GM18909 (cell line): ENCODE measurements around the gene CHPT1.
"Not testable (repeated sequence)": the region's sequence is repeated elsewhere in the genome, so short reads cannot be mapped to it uniquely, and the experiment has no call there.

Experiments used
- ATAC-seq: cut with Tn5 transposase; IDR thresholded peaks from one replicate; pipeline ENCODE4 v1.9.1; 2021; ENCODE audit warnings: mild to moderate bottlenecking; ENCODE audit not compliant: unreplicated experiment, poor library complexity

CHPT1 gene

DNA sequence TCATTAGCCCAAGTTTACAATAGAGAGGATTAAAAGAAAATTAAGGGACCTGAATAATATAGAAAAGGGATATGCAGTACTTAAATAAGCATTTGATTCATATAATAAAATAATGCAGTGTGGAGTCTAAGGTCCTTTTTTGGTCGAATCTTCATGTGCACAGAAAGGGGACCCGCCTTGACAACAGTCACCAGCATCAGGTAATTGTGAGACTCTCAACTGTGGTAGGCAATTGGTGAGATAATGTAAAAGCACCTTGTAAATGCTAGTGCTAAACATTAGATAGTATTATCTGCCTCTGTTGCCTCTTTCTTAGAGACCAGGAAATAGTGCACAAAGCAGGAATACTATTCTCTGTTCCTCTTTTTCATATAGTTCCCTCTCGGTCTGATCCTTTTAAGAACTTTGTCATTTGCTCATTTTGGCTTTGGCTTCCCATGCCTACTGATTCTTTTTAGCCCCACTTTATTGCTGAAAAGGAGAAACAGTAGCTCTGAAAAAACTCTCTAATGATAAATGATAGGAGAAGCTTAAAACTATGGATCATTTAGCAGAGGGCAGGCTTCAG is 17.5 kb downstream of the CHPT1 start:
- no peak for ATAC-seq

DNA sequence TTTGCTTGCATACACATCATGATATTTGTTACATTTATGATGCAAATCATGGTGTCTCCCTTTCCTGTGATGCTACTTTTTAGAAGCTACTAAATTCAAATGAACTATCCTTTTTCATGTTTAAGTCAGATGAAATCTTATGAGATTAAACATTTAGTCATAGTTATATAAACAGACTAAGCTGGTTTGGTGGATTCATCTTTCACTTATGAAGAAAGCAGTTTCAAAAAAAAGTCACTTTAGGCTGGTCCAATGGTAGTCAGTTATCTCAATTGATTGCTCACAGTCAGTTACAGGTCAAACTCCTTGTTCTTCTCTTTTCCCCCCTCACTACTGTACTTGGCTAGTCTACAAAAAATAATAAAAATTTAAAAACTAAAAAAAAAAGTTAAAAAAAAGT is 22.1 kb downstream of the CHPT1 start:
- no peak for ATAC-seq

DNA sequence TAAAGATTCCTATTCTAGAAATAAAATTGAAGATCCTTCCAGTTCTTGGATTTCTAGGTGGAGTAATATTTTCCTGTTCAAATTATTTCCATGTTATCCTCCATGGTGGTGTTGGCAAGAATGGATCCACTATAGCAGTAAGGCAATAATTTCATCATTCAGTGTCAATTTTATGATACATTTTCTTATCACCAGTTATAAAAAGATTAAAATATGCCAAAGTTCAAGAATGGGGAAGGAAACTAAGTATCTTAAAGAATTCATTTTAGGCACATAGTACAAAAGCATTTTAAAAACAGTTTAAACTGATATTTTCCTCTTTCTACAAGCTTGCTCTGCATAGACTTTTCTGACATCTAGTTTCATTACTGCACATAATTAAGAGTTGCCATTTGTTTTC is 22.7 kb downstream of the CHPT1 start:
- no peak for ATAC-seq

DNA sequence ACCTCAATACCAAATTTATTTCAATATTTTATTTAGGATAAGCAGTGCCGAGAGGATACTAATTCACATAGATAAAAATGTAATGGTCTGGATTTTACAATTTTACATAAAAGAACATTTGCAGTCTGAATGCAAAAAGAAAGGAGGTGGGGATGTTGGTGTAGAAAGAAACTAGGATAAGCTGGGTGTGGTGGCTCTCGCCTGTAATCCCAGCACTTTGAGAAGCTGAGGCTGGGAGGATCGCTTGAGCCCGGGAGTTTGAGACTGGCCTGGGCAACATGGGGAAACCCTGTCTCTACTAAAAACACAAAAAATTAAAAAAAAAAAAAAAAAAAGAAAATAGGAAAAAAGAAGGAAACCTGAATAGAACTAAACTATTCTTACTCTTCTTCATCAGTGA is 25.0 kb downstream of the CHPT1 start:
- ATAC-seq = no peak

DNA sequence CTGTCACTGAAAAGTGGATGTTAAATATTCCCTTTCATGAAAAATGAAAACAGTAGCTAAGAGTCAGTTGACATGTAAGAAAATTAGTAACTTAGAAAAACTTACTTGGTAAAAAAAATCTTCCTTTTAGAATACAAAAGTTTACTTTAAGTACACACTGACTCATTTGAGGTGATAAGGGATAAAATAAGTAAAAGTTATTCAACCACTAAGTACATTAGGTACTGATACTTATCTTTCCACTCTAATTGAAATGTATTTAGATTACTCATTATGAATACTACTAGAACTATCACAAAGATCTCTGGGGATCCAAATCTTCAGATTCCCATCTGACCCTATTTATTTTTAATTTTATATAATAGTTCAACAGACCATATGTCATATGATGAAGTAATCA is 29.7 kb downstream of the CHPT1 start:
- no peak for ATAC-seq

DNA sequence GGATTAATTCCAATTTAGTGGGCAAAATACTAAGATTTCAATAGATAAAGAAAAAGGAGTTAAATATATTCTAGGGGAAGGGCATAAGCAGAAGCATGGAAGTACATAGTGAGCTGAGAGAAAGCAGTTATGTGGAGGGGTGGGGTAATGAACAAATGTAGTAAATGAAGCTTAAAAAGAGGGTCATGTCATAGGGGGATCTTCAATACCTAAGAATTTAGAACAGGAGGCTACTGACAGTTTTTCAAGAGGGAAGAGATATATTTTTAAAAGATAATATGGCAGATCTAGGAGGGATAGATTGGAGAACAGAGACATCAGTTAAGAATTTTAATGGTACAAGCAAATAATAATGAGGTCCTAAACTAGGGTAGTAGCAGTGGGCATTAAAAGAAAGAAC is 32.4 kb downstream of the CHPT1 start:
- no peak for ATAC-seq

DNA sequence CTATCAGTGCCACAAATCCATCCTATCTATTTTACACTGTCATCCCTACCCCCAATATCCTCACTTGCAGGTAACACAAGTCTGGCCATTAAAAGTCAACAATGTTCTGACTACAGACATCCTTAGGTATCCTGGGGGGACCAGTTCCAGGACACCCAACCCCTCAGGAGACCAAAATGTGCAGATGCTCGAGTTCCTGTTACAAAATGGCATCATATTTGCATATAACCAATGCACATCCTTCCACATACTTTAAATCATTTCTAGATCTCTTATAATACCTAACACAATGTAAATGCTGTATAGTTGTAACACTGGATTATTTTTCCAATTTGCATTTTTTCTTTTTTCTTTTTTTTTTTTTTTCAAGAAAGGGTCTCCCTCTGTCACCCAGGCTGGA is 34.9 kb downstream of the CHPT1 start:
- no peak for ATAC-seq

DNA sequence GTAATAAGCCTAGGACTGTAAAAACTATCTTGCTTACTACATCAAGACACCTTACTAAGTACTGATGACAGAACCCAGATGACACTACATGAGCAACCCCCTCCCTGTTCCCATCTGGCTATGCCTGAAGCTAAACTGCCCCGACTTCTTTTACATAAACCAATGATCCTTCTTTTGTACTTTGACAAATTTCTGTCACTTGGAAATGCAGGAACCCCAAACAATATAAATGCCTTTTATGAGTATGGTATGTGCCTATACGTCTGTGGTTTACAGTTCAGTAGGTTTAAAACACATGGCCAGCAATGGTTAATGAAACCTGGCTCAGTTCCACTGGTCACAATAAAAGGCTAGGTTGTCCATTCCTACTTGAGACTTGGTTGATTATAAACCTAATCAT is 35.7 kb downstream of the CHPT1 start:
- peak; percentile 53 for ATAC-seq

DNA sequence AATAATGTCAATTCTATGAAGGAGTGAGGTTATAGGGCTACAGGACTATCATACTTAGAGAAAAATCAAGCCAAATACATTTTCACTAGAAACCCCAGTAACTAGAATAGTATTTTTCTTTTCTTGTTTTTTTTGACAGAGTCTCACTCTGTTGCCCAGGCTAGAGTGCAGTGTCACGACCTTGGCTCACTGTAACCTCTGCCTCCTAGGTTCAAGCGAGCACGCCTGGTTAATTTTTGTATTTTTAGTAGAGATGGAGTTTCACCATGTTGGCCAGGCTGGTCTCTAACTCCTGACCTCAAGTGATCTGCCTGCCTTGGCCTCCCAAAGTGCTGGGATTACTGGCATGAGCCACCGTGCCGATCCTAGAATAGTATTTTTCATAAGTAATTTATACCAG is 37.0 kb downstream of the CHPT1 start:
- ATAC-seq = not testable (repeated sequence)

DNA sequence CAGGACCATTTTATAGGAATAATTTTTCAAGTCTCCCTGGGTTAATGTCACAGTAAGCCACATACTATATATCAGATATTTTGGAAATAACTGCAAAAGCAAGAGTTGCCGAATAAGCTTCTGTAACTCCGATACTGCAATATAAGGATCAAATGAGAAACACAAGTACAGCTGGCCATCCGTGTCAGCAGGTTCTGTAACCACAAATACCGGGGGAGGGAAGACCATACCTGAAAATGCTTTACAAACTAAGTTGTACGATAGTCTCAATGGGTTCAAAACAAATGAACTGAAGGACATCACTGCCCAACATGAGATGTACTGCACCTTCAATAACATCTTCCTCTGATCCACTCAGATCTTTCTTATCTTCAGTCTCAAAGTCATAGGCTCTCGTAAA is 40.0 kb downstream of the CHPT1 start:
- ATAC-seq = no peak

DNA sequence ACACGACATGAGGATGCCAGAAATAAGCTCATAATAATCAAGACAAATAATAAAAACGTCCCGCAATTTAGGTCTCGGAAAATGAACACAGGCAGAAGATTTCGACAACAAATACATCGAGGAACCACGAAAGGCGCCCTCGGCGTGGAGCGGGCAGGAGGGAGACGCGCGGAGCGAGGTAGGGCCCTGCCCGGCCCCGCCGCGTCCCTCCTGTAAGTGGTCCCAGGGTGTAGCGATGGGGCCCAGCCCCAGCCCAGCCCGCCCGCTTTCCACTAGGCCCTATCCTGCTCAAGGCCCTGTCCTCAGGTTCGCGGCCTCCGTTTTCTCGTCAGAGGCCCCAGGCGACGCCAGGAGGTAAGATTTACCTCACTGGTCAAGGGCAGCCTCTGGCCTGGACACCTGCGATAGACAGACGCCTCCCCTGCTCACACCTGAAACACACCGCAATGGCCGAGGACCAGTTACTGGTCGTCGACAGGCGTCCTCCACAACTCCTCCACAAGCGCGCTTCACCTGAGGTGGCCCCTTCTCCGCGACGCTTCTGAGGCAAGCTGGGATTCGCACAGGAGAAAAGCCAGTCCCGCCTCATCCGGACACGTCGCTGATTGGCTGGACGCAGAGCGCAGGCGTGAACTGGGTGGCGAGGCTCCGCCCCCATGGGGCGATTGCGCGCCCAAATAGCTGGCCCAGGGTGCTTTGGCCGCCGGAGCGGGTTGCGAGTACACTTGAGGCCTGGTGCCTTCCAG is 41.7 kb downstream of the CHPT1 start, which contains the start of gene SYCP3:
TSS of gene SYCP3 (minus strand) at position 543 of the 746 bp plus-strand sequence. CDS start 1,527 bp downstream, outside the sequence.
- no peak for ATAC-seq

DNA sequence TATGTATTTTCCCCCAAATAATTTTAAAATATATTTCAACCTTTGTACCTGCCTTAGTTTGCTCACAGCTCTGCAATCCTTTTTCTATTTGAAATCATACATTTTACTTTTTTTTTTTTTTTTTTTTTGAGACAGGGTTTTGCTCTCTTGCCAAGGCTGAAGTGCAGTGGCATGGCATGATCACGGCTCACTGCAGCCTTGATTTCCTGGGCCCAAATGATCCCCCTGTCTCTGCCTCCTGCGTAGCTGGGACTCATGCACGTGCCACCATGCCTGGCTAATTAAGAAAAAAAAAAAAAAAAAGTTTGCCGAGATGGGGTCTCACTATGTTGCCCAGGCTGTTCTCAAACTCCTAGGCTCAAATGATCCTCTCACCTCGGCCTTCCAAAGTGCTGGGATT is 43.1 kb downstream of the CHPT1 start:
- ATAC-seq = no peak

DNA sequence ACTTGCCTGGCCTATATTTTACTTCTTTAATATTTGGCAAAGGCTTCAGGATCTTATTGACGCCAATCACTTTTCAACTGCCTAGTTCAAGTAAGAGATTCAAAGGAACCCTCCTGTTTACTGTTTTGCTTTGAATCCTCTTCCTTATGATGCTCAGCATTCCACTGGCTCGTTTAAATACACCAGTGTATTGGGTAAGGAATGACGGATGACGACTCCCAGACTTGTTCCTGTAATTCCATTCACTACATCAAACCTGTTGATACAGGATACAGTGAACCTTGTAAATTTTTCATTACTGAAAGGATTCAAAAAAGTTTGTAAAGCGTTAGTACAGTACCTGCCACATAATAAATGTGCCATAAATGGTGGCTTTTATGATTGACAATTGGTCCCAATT is 43.5 kb downstream of the CHPT1 start:
- ATAC-seq = no peak

DNA sequence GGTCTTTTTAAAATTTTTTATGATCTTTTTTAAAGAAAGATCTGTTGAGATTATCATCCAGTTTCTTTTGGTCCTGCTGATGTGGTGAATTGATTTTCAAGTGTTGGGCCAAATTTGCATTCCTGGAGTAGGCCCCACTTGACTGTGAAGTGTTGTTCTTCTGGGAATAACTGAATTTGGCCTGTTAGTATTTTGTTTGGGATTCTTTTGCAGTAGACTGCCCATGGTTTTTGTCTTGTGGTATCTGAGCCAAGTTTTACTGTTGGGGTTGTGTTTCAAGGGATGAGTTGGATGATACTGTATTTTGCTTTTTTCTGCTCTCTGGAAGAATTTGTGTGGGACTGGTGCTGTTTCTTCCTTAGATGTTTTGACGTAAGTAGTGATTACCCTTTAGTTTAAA is 45.8 kb downstream of the CHPT1 start:
- ATAC-seq = peak; percentile 10

DNA sequence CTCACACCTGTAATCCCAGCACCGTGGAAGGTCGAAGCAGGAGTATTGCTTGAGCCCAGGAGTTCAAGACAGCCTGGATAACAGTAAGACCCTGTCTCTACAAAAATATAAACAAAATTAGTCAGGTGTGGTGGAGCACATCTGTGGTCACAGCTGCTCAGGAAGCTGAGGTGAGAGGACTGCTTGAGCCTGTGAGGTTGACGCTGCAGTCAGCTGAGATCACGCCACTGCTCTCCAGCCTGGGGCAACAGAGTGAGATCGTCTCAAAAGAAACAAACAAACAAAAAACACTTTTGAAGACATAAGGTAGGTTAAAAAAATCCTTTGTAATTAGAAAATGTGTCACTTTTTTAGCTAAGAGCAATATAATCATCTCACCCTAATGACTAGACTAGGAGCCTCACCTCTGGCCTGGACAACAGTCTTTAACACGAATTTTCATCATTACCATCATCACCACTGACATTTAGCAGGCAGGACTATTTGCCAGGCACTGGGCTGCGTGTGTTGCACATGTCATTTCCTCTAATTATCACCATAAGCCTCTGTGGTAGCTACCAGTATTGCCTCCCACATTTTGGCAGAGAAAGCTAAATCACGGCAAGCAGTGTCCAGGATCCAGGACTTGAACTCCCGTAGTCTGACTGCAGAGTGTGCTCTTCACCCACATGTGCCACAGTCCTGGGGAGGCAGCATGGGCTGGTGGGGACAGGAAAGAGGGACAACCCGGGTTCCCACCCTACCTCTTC is 46.5 kb downstream of the CHPT1 start:
- peak; percentile 98 for ATAC-seq

DNA sequence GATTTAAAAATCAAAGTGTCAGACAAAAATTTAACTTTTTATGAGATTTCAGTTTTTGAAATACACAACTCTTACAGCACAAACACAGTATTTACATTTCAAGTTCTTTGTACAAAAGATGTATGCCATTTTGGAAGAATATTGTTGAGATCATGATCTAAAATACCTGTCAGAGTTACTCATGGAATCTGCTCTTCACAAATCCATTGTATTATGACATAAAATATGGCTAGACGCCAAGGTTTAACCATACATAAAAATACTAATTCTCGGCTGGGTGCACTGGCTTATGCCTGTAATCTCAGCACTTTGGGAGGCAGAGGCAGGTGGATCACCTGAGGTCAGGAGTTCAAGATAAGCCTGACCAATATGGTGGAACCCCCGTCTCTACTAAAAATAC is 48.0 kb downstream of the CHPT1 start:
- ATAC-seq = no peak

DNA sequence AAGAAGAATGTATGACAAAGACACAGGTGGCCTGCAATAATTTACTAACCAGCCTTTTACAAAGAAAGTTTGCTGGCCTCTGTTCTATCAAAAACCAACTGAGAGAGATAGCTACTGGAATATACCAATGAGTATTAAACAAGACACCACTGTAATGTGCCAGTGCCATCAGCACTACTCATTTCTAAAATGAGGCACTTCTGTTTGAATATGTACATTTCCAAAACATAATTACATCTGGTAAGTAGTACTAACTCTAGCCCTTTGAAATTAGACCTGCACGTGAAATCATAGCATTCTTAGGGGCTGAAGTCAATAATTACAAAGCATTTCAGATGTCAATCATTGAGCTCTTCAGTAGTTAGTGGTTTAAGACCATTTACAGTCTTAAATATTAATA is 48.8 kb downstream of the CHPT1 start:
- no peak for ATAC-seq

DNA sequence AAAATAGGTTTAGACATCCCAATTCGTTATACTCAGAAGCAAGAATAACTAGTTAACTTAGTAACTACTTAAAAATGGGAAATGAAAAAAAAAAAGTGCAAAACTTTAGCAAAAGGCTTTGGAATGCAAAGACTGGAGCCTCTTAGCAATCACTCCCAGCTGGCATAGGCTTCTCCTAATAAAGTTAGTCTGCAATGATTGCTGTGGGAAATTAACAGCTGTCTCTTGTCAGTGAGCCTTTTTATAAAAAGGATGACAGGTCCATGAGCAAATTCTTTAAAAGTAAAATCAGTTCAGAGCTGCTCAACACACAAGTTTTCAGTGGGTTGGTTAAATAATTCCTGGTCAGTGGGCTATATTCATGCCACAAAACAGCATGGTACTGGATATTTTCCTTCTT is 49.2 kb downstream of the CHPT1 start:
- no peak for ATAC-seq

DNA sequence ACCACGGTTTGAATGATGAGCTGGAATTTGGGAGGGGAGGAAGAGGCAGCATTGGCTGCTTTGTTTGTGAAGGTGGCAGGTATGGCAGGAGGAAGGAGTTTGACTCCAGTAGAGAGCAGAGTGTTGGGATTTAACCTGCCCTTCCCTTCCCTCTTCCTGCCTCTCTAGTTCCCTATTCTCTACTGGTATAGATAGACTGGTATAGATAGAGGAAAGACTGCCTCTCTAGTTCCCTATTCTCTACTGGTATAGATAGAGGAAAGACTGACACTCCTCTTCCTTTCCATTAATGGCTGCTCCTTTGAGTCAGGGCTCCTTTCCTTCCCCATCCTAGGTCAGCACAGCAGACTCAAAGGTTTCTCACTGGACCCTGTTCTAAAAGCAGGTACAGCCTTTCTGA is 50.3 kb downstream of the CHPT1 start:
- ATAC-seq = no peak

DNA sequence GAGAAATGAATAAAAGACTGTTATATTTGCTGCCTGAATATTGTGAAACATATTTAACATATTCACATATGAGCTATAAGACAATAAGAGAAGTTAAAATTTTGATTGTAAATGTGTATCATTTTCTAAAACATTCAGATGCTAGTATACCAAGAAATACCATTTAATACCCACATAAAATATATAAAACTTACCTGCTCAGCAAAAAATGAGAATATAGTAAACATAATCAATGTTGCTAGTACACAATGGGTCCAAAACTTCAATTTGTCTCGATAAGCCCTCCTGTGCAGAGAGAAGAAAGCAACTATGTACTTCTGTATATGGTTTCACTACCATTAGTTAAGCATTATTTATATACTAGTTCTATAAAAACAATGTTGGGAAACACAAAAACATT is 51.5 kb downstream of the CHPT1 start:
- ATAC-seq = no peak

DNA sequence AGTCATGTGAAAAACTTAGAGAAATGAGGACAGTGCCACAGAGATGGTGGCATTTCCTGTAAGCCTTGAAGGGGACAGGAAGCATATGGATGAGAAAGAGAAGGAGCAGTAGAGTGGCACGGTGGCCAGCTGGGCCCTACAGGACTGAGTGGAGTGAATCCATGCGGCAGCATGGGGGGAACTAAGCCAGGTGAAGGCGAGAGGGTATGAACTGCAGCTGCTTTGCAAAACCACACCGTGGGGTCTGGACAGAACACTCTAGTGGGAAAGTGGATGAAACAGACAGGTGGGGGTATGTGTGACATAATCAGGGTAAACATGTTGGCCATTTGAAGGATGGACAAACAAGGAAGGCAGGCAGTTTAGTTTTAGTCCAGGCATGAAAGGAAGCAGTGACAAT is 52.2 kb downstream of the CHPT1 start:
- ATAC-seq = no peak

DNA sequence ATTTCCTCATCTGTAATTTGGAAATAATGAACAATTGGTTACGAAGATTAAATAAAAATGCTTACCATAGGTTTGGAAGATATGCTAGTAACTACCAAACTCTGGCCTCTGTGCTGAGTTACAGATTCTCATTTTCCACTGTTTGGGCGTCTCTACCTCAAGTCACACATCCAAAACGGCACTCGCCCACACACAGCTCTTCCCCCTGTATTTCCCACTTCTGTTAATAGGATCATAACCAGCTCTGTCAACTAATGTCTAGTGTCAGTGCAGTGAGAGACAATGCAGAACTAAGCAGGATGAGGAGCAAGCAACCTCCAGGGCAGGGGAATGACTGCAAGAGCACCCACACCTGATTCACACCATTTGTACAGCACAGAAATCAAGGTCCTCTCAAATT is 52.7 kb downstream of the CHPT1 start:
- no peak for ATAC-seq
